GM19463 (cell line): ENCODE data around the gene SLC28A1.

Experiments used
- ATAC-seq: cut with Tn5 transposase; IDR thresholded peaks from one replicate; pipeline ENCODE4 v1.9.1; 2021; ENCODE audit warnings: mild to moderate bottlenecking, moderate library complexity; ENCODE audit not compliant: unreplicated experiment

The SLC28A1 gene

DNA sequence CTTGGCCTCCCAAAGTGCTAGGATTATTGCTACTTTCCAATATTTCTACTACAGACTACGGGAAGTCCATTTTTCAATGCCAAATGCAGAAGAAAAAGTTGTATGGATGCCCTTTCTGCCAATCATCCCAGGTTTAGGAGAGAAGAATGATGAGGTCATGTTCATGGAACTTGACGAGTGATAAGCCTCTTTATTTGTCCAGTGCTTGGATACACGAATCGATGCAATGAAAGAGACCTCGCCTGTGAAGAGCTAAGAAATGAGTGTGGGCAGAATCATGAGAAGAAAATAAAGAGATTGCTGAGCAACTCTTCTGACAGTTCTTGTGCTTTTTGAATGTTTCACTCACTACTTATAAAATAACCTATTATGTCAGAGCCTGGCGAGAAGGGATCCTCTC, 996 bp upstream of the SLC28A1 start:
- no peak for ATAC-seq

- ATAC-seq = no peak
Observed at GRCh38 chr15:84885801-84886200, 1.3 kb downstream of the SLC28A1 start.

- no peak for ATAC-seq
Observed at GRCh38 chr15:84886211-84886983, 1.9 kb downstream of the SLC28A1 start.

GRCh38 chr15:84886984-84887299, 2.5 kb downstream of the SLC28A1 start:
- no peak for ATAC-seq

DNA sequence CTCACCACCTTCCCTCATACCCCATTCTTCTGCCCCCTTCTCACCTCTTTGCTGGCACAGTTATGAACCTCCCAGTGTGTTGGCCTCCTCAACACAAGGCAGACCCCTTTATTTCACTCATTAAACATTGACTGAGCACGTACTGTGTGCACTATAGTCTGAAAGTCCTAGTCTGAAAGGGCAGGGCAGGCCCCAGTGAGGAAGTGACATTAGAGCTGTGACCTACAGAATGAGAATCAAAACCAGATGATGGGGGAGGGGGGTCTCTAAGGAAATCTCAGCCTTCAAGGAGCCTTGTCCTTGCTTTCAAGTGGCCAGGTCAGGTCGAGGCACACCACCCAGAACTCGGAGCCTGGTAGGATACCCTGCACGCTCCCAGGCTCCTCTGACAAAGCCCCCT, 3.5 kb downstream of the SLC28A1 start:
- ATAC-seq = no peak

GRCh38 chr15:84888639-84889038, 4.2 kb downstream of the SLC28A1 start:
- ATAC-seq = no peak

DNA sequence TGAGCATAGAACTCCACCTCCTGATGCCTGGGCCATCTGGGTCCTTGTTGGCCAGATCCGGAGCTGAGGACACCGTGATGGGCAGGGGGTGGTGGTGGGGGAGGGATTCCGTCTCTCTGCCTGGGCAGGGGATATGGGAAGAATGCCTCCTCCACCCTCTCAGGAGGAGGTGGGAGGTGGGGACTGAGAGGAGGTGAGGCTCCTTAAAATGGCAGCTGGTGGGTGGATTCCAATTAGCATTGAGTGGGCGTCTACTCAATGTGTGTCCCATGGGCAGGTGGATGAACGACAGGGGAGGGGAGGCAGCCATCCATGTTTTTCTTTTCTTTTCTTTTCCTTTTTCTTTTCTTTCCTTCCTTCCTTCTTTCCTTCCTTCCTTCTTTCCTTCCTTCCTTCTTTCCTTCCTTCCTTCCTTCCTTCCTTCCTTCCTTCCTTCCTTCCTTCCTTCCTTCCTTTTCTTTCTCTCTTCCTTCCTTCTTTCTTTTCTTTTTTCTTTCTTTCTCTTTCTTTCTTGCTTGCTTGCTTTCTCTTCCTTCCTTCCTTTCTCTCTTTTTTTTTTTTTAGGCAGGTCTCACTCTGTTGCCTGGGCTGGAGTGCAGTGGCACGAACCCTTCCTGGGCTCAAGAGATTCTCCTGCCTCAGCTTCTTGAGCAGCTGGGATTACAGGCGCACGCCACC, 5.0 kb downstream of the SLC28A1 start:
- ATAC-seq = no peak

GRCh38 chr15:84889991-84890669, 5.7 kb downstream of the SLC28A1 start:
- ATAC-seq = no peak

DNA sequence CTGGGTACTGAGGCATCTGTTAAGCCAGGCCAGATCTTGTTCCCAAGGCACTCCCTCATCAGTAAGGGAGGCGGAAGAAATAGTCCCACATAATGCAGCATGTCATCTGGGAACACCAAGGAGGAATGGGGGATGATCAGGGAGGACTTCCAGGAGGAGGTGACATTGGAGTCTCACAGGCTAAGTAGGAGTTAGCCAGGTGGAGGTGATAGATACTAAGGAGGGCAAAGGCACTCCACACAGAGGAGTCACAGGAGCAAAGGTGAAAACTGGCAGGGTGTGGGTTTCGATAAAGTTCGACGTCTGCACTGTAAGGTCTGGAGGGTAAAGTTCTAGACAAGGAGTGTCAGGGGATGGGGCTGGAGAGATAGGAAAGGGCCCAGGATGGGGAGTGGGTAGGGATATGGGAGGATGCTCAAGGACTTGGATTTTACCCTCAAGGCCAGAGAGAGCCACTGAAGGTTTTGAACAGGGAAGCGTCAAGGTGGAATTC, 6.3 kb downstream of the SLC28A1 start:
- ATAC-seq = no peak

DNA sequence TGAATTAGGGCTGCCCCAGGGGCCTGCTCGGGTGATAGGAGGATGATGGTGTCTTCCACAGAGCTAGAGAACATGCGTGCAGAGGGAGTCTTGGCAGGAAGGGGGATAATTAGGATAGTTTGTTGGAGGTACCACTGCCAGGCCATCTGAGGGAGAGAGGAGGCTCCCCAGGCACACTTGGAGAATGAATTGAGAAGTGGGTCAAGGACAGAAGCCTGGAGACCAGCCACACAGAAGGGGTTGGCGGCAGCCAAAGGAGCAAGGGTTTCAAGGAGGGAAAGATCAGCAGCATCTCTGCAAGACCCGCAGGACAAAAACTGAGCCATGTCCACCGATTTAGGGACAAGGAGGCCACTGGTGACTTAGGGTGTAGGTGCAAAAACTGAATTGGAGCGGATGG, 6.9 kb downstream of the SLC28A1 start:
- ATAC-seq = no peak

DNA sequence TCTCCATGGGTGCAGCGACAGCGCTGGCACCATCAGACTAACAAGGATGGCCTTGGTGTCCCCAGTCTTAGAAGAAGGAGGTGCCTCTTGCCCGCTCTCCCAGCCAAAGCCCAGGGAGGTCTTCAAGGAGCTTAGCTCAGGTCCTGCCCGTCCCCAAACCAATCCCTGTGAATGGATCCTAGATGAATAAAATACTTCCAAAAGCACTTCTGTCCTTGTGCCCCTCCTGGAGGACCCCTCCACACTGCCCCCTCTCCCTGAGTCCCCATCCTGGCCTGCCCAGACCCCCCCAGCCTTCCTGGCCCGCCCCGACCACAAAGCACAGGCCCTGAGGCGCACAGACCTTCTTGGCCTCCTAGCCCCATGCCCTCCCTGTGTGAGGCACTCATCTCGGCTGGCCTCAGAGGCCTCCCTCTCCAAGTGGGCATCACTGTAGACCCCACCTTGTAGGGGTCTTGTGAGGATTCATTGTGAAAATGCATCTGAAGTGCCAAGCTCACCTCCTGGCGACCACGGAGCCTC, 8.4 kb downstream of the SLC28A1 start:
- no peak for ATAC-seq

GRCh38 chr15:84893607-84894006, 9.1 kb downstream of the SLC28A1 start:
- ATAC-seq = no peak

- ATAC-seq = no peak
Observed at GRCh38 chr15:84894736-84895425, 10.4 kb downstream of the SLC28A1 start.

DNA sequence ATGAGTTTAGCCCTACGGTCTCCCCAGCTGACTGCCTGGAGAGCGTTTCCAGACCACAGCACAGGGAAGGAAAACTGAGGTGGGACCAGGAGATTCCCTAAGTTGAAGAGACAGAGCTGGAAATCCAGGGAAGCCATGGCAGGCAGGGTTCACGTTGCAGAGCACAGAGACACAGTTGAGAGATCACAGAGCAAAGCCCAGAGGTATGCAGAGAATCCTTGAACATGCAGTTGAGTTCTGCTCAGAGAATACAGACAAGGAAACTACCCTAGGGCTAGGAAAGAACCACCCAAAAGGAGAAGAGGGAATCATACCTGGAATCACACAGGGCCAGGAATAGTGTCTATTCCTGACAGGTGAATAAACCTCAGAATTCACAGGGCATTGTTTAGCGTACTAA, 14.3 kb downstream of the SLC28A1 start:
- no peak for ATAC-seq

GRCh38 chr15:84899750-84900149, 15.3 kb downstream of the SLC28A1 start:
- no peak for ATAC-seq

DNA sequence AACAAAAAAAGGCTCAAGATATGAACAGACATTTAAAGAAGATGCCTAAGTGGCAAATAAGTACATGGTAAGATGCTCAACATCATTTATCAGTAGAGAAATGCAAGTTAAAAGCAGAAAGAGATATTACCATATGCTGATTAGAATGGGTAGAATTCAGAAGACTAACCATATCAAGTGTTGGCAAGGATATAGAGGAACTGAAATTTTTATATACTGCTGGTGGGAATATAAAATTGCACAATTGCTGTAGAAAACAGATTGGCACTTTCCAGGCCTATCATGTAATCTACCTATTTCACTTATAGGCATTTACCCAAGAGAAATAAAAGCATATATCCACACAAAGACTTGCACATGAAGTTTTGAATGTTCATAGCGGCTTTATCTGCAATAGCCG, 17.1 kb downstream of the SLC28A1 start:
- ATAC-seq = no peak

GRCh38 chr15:84903751-84904150, 19.3 kb downstream of the SLC28A1 start:
- no peak for ATAC-seq

GRCh38 chr15:84904419-84904818, 20.0 kb downstream of the SLC28A1 start:
- no peak for ATAC-seq

- ATAC-seq = no peak
Observed at GRCh38 chr15:84905016-84905916, 20.8 kb downstream of the SLC28A1 start.

DNA sequence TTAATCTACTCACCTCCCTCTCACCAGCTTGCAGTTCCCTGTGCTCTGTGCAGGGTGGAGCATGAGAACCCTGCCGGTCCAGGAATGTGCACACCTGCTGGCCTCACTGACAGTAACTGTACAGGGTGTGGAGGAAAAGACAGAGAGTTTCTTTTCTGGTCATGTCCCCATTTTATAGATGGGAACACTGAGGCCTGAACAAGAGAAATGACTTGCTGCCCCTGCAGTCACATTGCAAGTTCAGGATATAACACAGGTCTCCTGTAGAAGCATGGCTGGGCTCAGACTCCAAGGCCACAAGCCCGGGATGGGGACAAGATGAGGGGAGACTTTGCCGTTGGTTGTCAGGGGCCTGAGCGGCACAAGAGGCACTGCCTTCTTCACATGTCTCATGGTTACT, 23.3 kb downstream of the SLC28A1 start:
- no peak for ATAC-seq
